ENCODE results near the gene RMRP.
"Not testable (repeated sequence)": the region's sequence is repeated elsewhere in the genome, so short reads cannot be mapped to it uniquely, and the experiment has no call there.

DNA sequence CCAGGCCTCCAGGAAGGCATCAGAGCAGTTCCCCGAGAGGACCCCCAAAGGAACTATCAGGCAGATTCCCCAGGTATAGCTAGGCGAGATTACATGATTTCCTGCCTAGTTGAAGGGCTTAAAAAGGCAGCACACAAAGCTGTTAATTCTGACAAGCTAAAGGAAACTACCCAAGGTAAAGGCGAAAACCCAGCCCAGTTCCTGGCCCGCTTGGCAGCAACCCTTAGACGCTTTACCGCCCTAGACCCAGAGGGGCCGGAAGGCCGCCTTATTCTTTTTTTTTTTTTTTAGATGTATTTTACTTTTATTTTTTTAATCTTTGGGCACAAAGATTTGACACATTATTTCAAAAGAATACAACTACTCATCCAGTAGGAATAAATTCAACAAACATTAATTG lies 19.1 kb downstream of the RMRP start:
- TF ChIP-seq, protein P1, sequence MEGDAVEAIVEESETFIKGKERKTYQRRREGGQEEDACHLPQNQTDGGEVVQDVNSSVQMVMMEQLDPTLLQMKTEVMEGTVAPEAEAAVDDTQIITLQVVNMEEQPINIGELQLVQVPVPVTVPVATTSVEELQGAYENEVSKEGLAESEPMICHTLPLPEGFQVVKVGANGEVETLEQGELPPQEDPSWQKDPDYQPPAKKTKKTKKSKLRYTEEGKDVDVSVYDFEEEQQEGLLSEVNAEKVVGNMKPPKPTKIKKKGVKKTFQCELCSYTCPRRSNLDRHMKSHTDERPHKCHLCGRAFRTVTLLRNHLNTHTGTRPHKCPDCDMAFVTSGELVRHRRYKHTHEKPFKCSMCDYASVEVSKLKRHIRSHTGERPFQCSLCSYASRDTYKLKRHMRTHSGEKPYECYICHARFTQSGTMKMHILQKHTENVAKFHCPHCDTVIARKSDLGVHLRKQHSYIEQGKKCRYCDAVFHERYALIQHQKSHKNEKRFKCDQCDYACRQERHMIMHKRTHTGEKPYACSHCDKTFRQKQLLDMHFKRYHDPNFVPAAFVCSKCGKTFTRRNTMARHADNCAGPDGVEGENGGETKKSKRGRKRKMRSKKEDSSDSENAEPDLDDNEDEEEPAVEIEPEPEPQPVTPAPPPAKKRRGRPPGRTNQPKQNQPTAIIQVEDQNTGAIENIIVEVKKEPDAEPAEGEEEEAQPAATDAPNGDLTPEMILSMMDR (IDR thresholded peaks at IDR 0.05) = not testable (repeated sequence)
- not testable (repeated sequence) for TF ChIP-seq POLR2A (IDR thresholded peaks at IDR 0.05)

Measured in lower leg skin (tissue), 3 donors.